GM12878 (cell line): ENCODE results near the gene CFAP54. TPM values are rescaled to one million over a fixed set of nuclear protein-coding genes. Genes with fewer than 3 reads are reported as not detected.

Source experiments
- ATAC-seq: fragments of 200-7000 bp; cut with Tn5 transposase; 3 replicates; pipeline ENCODE4 v1.9.1; 2020; ENCODE audit warnings: mild to moderate bottlenecking, moderate library complexity
- BruUV-seq: library from RNA; stranded (reverse); fragments of 400-500 nt; replicated peaks from 2 replicates; lab custom pipeline; 2021; lab: Mats Ljungman, UMichigan
- CTCF ChIA-PET: fragments of 300-600 bp; sonication (Branson Sonifier 250); formaldehyde crosslinking; extraction: SDS; loops from one replicate; lab custom pipeline; 2021; ENCODE audit warnings: inconsistent platforms; lab: Yijun Ruan, JAX
- POLR2A ChIA-PET: fragments of 350-600 bp; formaldehyde crosslinking; extraction: SDS; loops from one replicate; lab custom pipeline; 2021; ENCODE audit warnings: inconsistent platforms; lab: Charles Lee
- RAD21 ChIA-PET: fragments of 300-600 bp; sonication (Branson Sonifier 250); formaldehyde crosslinking; loops from one replicate; lab custom pipeline; 2023; ENCODE audit warnings: antibody characterized with exemption; ENCODE audit not compliant: unreplicated experiment; lab: Charles Lee
- SMC1A ChIA-PET: fragments of 300-600 bp; sonication (Branson Sonifier 250); formaldehyde crosslinking; loops from one replicate; lab custom pipeline; 2023; ENCODE audit not compliant: unreplicated experiment, uncharacterized antibody; lab: Charles Lee
- DNase-seq: peaks from one replicate; pipeline ENCODE4 v3.0.0-alpha.2; 2011; ENCODE audit warnings: low read depth, low spot score
- FAIRE-seq: peaks from 3 replicates; lab custom pipeline; 2011; peaks lifted over from hg19 to GRCh38; lab: Jason Lieb, UNC
- H2AFZ ChIP-seq: 2 replicates; pipeline ENCODE4 v1.6.0; 2011; ENCODE audit warnings: low read depth, low read length, control low read depth; ENCODE audit not compliant: control insufficient read depth
- H3K27ac ChIP-seq: 2 replicates; pipeline ENCODE4 v1.5.1; 2011; ENCODE audit warnings: control low read depth; ENCODE audit not compliant: control insufficient read depth, insufficient read depth
- H3K27me3 ChIP-seq, 2 experiments: replicated peaks in 1 of 2; 2 replicates each; pipeline versions ENCODE4 v1.6.0 to v1.6.1; 2011; ENCODE audit warnings: low read length in 1 of 2; ENCODE audit not compliant: control insufficient read depth in 2 of 2, insufficient read depth in 2 of 2
- H3K36me3 ChIP-seq, 2 experiments: 2 replicates each; pipeline ENCODE4 v1.5.1; 2011; ENCODE audit warnings: low read length in 1 of 2; ENCODE audit not compliant: control insufficient read depth in 2 of 2, insufficient read depth in 2 of 2
- H3K4me1 ChIP-seq: 2 replicates; pipeline ENCODE4 v1.6.1; 2011; ENCODE audit warnings: mild to moderate bottlenecking, low read length, moderate library complexity, mixed read lengths; ENCODE audit not compliant: control insufficient read depth, insufficient read depth
- H3K4me2 ChIP-seq: 2 replicates; pipeline ENCODE4 v1.6.0; 2011; ENCODE audit warnings: control low read depth; ENCODE audit not compliant: control insufficient read depth, insufficient read depth
- H3K4me3 ChIP-seq: fragments of 200-600 bp; sonication (generic); 2 replicates; pipeline ENCODE4 v1.5.1; 2016
- H3K79me2 ChIP-seq: 2 replicates; pipeline ENCODE4 v1.6.0; 2011; ENCODE audit warnings: low read length; ENCODE audit not compliant: control insufficient read depth, insufficient read depth
- H3K9ac ChIP-seq: 2 replicates; pipeline ENCODE4 v1.8.0; 2011; ENCODE audit warnings: low read length, control low read depth, mixed read lengths; ENCODE audit not compliant: control insufficient read depth, insufficient read depth
- H3K9me3 ChIP-seq: replicated peaks from 3 replicates; pipeline ENCODE4 v1.5.1; 2011; ENCODE audit warnings: mild to moderate bottlenecking, low read length; ENCODE audit not compliant: control insufficient read depth, insufficient read depth
- H4K20me1 ChIP-seq: 2 replicates; pipeline ENCODE4 v1.6.0; 2011; ENCODE audit not compliant: control insufficient read depth, insufficient read depth
- ASH2L ChIP-seq: fragments of 300-600, 200-600 bp; sonication (generic); IDR thresholded peaks from 2 replicates; pipeline ENCODE4 v1.6.1; 2017; ENCODE audit warnings: low read depth, mild to moderate bottlenecking, borderline replicate concordance
- BACH1 ChIP-seq: fragments of 450-650 bp; IDR thresholded peaks from 2 replicates; pipeline ENCODE4 v1.6.1; 2017; ENCODE audit warnings: mild to moderate bottlenecking, borderline replicate concordance
- CREM ChIP-seq: IDR thresholded peaks from 2 replicates; pipeline ENCODE4 v1.6.1; 2014; ENCODE audit warnings: antibody characterized with exemption, low read depth
- HDAC6 ChIP-seq: fragments of 200-600 bp; sonication (generic); IDR thresholded peaks from one replicate; pipeline ENCODE4 v1.8.0; 2017; ENCODE audit warnings: antibody characterized with exemption; ENCODE audit not compliant: unreplicated experiment
- IRF5 ChIP-seq: fragments of 450-650 bp; IDR thresholded peaks from 2 replicates; pipeline ENCODE4 v1.6.1; 2017; ENCODE audit warnings: borderline replicate concordance
- MTA2 ChIP-seq: fragments of 450-650 bp; IDR thresholded peaks from 2 replicates; pipeline ENCODE4 v1.6.1; 2016; ENCODE audit warnings: low read depth, mild to moderate bottlenecking, moderate library complexity
- NR2C1 ChIP-seq: fragments of 450-650 bp; IDR thresholded peaks from 2 replicates; pipeline ENCODE4 v1.6.1; 2017; ENCODE audit warnings: antibody characterized with exemption, mild to moderate bottlenecking, moderate library complexity
- SKIL ChIP-seq: fragments of 450-650 bp; IDR thresholded peaks from 2 replicates; pipeline ENCODE4 v1.6.1; 2017; ENCODE audit warnings: mild to moderate bottlenecking, low read depth, inconsistent platforms; ENCODE audit not compliant: poor library complexity, severe bottlenecking
- SMAD5 ChIP-seq: IDR thresholded peaks from 2 replicates; pipeline ENCODE4 v1.6.1; 2016; ENCODE audit warnings: antibody characterized with exemption, low read depth
- WGBS: methylation state at CpG from one replicate; pipeline ENCODE4 v1.1.6; 2016; ENCODE audit warnings: low lambda C conversion rate; ENCODE audit not compliant: insufficient replicate concordance, insufficient coverage; ENCODE audit errors: missing lambda C conversion rate; 5-methylcytosine and 5-hydroxymethylcytosine counted together
- in situ Hi-C: fragments of 300-500 bp; cut with MboI; formaldehyde crosslinking; loops from 9 replicates; pipeline ENCODE4 v1.14.3; 2018; ENCODE audit warnings: mixed read lengths
- intact Hi-C: fragments of 100-400 bp; cut with micrococcal nuclease; formaldehyde crosslinking; loops from one replicate; pipeline ENCODE4 v1.14.2; 2022; ENCODE audit not compliant: unreplicated experiment
- polyA plus RNA-seq, 11 experiments: library from polyadenylated mRNA; depleted of rRNA in 4 of 11; unstranded in 6 of 11; stranded (reverse) in 5 of 11; fragments of >200 nt; fragmentation: Nextera tagmentation in 4 of 11; fragmentation: Illumina TruSeq in 1 of 11; extraction: Ambion mirVana in 4 of 11; extraction: Trizol in 1 of 11; gene quantifications; 1 replicate in 1 of 11; 2 replicates in 10 of 11; pipeline versions ENCODE4 v1.2.1 to v1.2.3, GENCODE V29; 2011 to 2016; ENCODE audit warnings: inconsistent platforms in 2 of 11, missing spikeins in 2 of 11, low read depth in 1 of 11
- total RNA-seq, 4 experiments: library from RNA; depleted of rRNA in 3 of 4; stranded (reverse); fragments of >200 nt in 3 of 4; fragmentation: Illumina TruSeq in 1 of 4; extraction: Trizol in 1 of 4; gene quantifications; 2 replicates each; pipeline versions ENCODE4 v1.2.1 to v1.2.3, GENCODE V29; 2013 to 2021

The CFAP54 gene
- total and polyA plus RNA-seq, 10 of the 15 experiments (the other 5 are each of a cell fraction or from before 2014, with no cell fraction given) = 0.19 to 1.5 (median 0.56) TPM

- no TSS peak for BruUV-seq
- Histone ChIP-seq H4K20me1 (no peaks in the 10 kb centered on the region), H3K36me3 (no peaks in the 10 kb centered on the region), H3K9ac (no peak overlapping the region), H3K4me3 (no peak overlapping the region), H3K27ac (no peak overlapping the region), H2AFZ (no peak overlapping the region), H3K4me1 (no peaks in the 10 kb centered on the region), H3K79me2 (no peaks in the 10 kb centered on the region), H3K9me3 (no peaks in the 10 kb centered on the region), H3K4me2 (no peak overlapping the region), H3K27me3 (no peaks in the 10 kb centered on the region)
- SMC1A ChIA-PET = no interaction called here
- intact Hi-C loops = no loop called here
- POLR2A ChIA-PET = no interaction called here
- 80% methylated on average over 3 of the region's 3 CpGs for WGBS
- FAIRE-seq (no peak), DNase-seq (no peak), ATAC-seq (no peak)
- CTCF ChIA-PET = no interaction called here
- TF ChIP-seq HDAC6 = no peak
- in situ Hi-C loops = no loop called here
- RAD21 ChIA-PET = no interaction called here
These were observed 224.8 kb downstream of the CFAP54 start for GRCh38 chr12:96714199-96714598.

- H3K4me3 ChIP-seq = peak overlapping the region; percentile 54
- TF ChIP-seq BACH1 (no peak), SKIL (no peak), ASH2L (0 out of 2 replicates have a peak, but pooled peaks have one; percentile 67), NR2C1 (peak; percentile 23; the same call in 1 of the 2 replicates), CREM (peak; percentile 56; the same call in 1 of the 2 replicates), IRF5 (no peak), MTA2 (0 out of 2 replicates have a peak, but pooled peaks have one; percentile 14), SMAD5 (no peak)
These were observed 230.4 kb downstream of the CFAP54 start for GRCh38 chr12:96719660-96720362.

More at GRCh38 chr12:96719660-96720362, 230.4 kb downstream of the CFAP54 start:
- ChIA-PET CTCF (interaction anchor here (0.7 kb wide), 1 partner anchor 209 kb away, joined by 3 read pairs; no protein-coding TSS in a partner anchor), SMC1A (no interaction called here), POLR2A (interaction anchor here (0.6 kb wide), 1 partner anchor 203 kb away, joined by 3 read pairs; no protein-coding TSS in a partner anchor), RAD21 (interaction anchor here (0.6 to 0.9 kb wide), 3 partner anchors 12 to 265 kb away, joined by 3 read pairs; no protein-coding TSS in a partner anchor)
- in situ Hi-C loops (no loop called here), intact Hi-C loops (no loop called here)
- FAIRE-seq (peak; percentile 72), ATAC-seq (peak; percentile 90), DNase-seq (peak; percentile 54)
- H2AFZ ChIP-seq = peak overlapping the region; percentile 94
- peak overlapping the region; percentile 77 for H3K4me2 ChIP-seq
- H3K36me3 ChIP-seq = no peaks in the 10 kb centered on the region
- H3K9me3 ChIP-seq = no peaks in the 10 kb centered on the region
- 40% methylated on average over 5 of the region's 5 CpGs for WGBS
- no peaks in the 10 kb centered on the region for H3K79me2 ChIP-seq
- H4K20me1 ChIP-seq = no peaks in the 10 kb centered on the region
- no peaks in the 10 kb centered on the region for H3K4me1 ChIP-seq
- peak overlapping the region; percentile 53; the same call in 1 of the 2 replicates for H3K9ac ChIP-seq
- peak overlapping the region; percentile 55 for H3K27ac ChIP-seq
- no TSS peak for BruUV-seq
- H3K27me3 ChIP-seq = no peaks in the 10 kb centered on the region
